Stimulated activated naive CD8-positive, alpha-beta T cell treated with anti-CD3 and anti-CD28 coated beads, Interleukin-15, Interleukin-2, amounts not matched to agents 100 U/mL and 50 U/mL, for 24 hours (primary cell): ENCODE data around the gene FHAD1.
"Not testable (repeated sequence)": the region's sequence is repeated elsewhere in the genome, so short reads cannot be mapped to it uniquely, and the experiment has no call there.

Experiments
- ATAC-seq: fragments of 150-1000 bp; cut with Tn5 transposase; one replicate; pipeline ENCODE4 v1.10.0; 2021
- DNase-seq: peaks from one replicate; pipeline ENCODE4 v3.0.0; 2021

FHAD1 gene

GRCh38 chr1:15305468-15305770 is 58.4 kb downstream of the FHAD1 start:
- no peak for DNase-seq

GRCh38 chr1:15306352-15306751 is 59.3 kb downstream of the FHAD1 start:
- DNase-seq, ATAC-seq: not testable (repeated sequence)

More at GRCh38 chr1:15305468-15305770, 58.4 kb downstream of the FHAD1 start:
- no peak for ATAC-seq

GRCh38 chr1:15308135-15308534 is 61.1 kb downstream of the FHAD1 start:
- DNase-seq (no peak), ATAC-seq (no peak)

- ATAC-seq (no peak), DNase-seq (no peak)
Measured at GRCh38 chr1:15308621-15309027, 61.6 kb downstream of the FHAD1 start.

- DNase-seq (no peak), ATAC-seq (no peak)
Measured at GRCh38 chr1:15309687-15310086, 62.7 kb downstream of the FHAD1 start.

- ATAC-seq: no peak
- no peak for DNase-seq
Measured at GRCh38 chr1:15310544-15310943, 63.5 kb downstream of the FHAD1 start.

GRCh38 chr1:15311122-15311822 is 64.2 kb downstream of the FHAD1 start:
- DNase-seq: no peak
- no peak for ATAC-seq

- no peak for ATAC-seq
Measured at GRCh38 chr1:15311880-15312279, 64.9 kb downstream of the FHAD1 start.

GRCh38 chr1:15312626-15313411 is 65.8 kb downstream of the FHAD1 start:
- no peak for ATAC-seq

More at GRCh38 chr1:15311880-15312279, 64.9 kb downstream of the FHAD1 start:
- DNase-seq: no peak

GRCh38 chr1:15314328-15315281 is 67.6 kb downstream of the FHAD1 start:
- ATAC-seq (no peak), DNase-seq (no peak)

More at GRCh38 chr1:15312626-15313411, 65.8 kb downstream of the FHAD1 start:
- DNase-seq: no peak

- DNase-seq (no peak), ATAC-seq (no peak)
Measured at GRCh38 chr1:15315815-15316214, 68.8 kb downstream of the FHAD1 start.

GRCh38 chr1:15316510-15316909 is 69.5 kb downstream of the FHAD1 start:
- ATAC-seq (no peak), DNase-seq (no peak)

GRCh38 chr1:15320267-15320666 is 73.2 kb downstream of the FHAD1 start:
- ATAC-seq (no peak), DNase-seq (no peak)

GRCh38 chr1:15321601-15322000 is 74.6 kb downstream of the FHAD1 start:
- DNase-seq (no peak), ATAC-seq (no peak)

GRCh38 chr1:15322648-15323350 is 75.8 kb downstream of the FHAD1 start:
- no peak for DNase-seq
- ATAC-seq: no peak

- DNase-seq: peak; percentile 74
- ATAC-seq: peak; percentile 85
Measured at GRCh38 chr1:15323351-15323988, 76.4 kb downstream of the FHAD1 start.

GRCh38 chr1:15323989-15324868 is 77.2 kb downstream of the FHAD1 start:
- ATAC-seq (no peak), DNase-seq (no peak)

GRCh38 chr1:15324869-15325335 is 77.9 kb downstream of the FHAD1 start:
- no peak for DNase-seq
- no peak for ATAC-seq

- ATAC-seq: no peak
- DNase-seq: no peak
Measured at GRCh38 chr1:15325375-15326085, 78.5 kb downstream of the FHAD1 start.
